Stimulated activated naive B cell treated with anti-CD40 and anti-IgM and Interleukin-4, amounts not matched to agents 10 μg/mL and 1 μg/mL and 100 μg/mL, for 72 hours (primary cell): ENCODE data around the gene QARS1.

Experiments used
- ATAC-seq, 2 donors: fragments of 150-1000 bp; cut with Tn5 transposase; replicated peaks; 2 replicates each; pipeline ENCODE4 v1.10.0; 2021; ENCODE audit warnings: moderate library complexity in 1 of 2
- DNase-seq: peaks from one replicate; pipeline ENCODE4 v3.0.0; 2021
- H3K27ac Mint-ChIP-seq: one replicate; pipeline ENCODE4 v1.8.0; 2022; ENCODE audit warnings: mild to moderate bottlenecking, mixed read lengths
- H3K27me3 Mint-ChIP-seq, 2 donors: one replicate each; pipeline ENCODE4 v1.8.0; 2022; ENCODE audit warnings: mixed read lengths in 2 of 2
- H3K36me3 Mint-ChIP-seq, 2 donors: one replicate each; pipeline ENCODE4 v1.8.0; 2022; ENCODE audit warnings: mixed read lengths in 2 of 2, mild to moderate bottlenecking in 1 of 2
- H3K4me1 Mint-ChIP-seq, 2 donors: one replicate each; pipeline ENCODE4 v1.8.0; 2022; ENCODE audit warnings: mixed read lengths in 2 of 2, mild to moderate bottlenecking in 1 of 2
- H3K4me3 Mint-ChIP-seq, 2 donors: one replicate each; pipeline ENCODE4 v1.8.0; 2022; ENCODE audit warnings: mild to moderate bottlenecking in 2 of 2, mixed read lengths in 2 of 2, moderate library complexity in 1 of 2
- H3K9me3 Mint-ChIP-seq, 2 donors: one replicate each; pipeline ENCODE4 v1.8.0; 2022; ENCODE audit warnings: mixed read lengths in 2 of 2, mild to moderate bottlenecking in 1 of 2

Gene QARS1

GRCh38 chr3:49104427-49105291 is at the start of gene QARS1:
QARS1 (minus strand) TSS chr3:49104757; CDS start chr3:49104733, 24 bp downstream.
- DNase-seq (peak; percentile 85), ATAC-seq (peak; percentile 98 to 99)
- H3K4me1 Mint-ChIP-seq, result peaks cover 20 to 28% of the 10 kb centered on the region in 2 donors
- H3K36me3 Mint-ChIP-seq, result peaks cover 40 to 55% of the 10 kb centered on the region in 2 donors
- H3K27me3 Mint-ChIP-seq, result no peaks in the 10 kb centered on the region
- no peaks in the 10 kb centered on the region for H3K9me3 Mint-ChIP-seq
- peak within 1 kb of the TSS; percentile 93 for H3K27ac Mint-ChIP-seq
- H3K4me3 Mint-ChIP-seq, result peak within 1 kb of the TSS; percentile 92 to 93

GRCh38 chr3:49153349-49153912 is 48.9 kb upstream of the QARS1 start:
- no peaks in the 10 kb centered on the region for H3K27me3 Mint-ChIP-seq
- H3K27ac Mint-ChIP-seq, result no peak overlapping the region
- H3K36me3 Mint-ChIP-seq, result no peaks in the 10 kb centered on the region
- H3K4me1 Mint-ChIP-seq, result peaks cover 3 to 5% of the 10 kb centered on the region in 2 donors
- H3K4me3 Mint-ChIP-seq, result no peak overlapping the region
- H3K9me3 Mint-ChIP-seq, result no peaks in the 10 kb centered on the region
- DNase-seq (no peak), ATAC-seq (no peak)

- Mint-ChIP-seq H3K27me3 (no peaks in the 10 kb centered on the region), H3K4me3 (no peak overlapping the region), H3K4me1 (no peaks in the 10 kb centered on the region), H3K9me3 (no peaks in the 10 kb centered on the region), H3K27ac (no peak overlapping the region), H3K36me3 (no peaks in the 10 kb centered on the region)
- ATAC-seq (no peak), DNase-seq (no peak)
Observed at GRCh38 chr3:49151610-49152009, 47.1 kb upstream of the QARS1 start.

- ATAC-seq (no peak), DNase-seq (no peak)
- no peaks in the 10 kb centered on the region for H3K4me1 Mint-ChIP-seq
- H3K4me3 Mint-ChIP-seq, result no peak overlapping the region
- no peaks in the 10 kb centered on the region for H3K9me3 Mint-ChIP-seq
- no peaks in the 10 kb centered on the region for H3K27me3 Mint-ChIP-seq
- no peaks in the 10 kb centered on the region for H3K36me3 Mint-ChIP-seq
- H3K27ac Mint-ChIP-seq, result no peak overlapping the region
Observed at GRCh38 chr3:49148159-49148558, 43.6 kb upstream of the QARS1 start.

GRCh38 chr3:49140080-49140479 is 35.5 kb upstream of the QARS1 start:
- Mint-ChIP-seq H3K9me3 (peaks cover 5 to 6% of the 10 kb centered on the region in 2 donors), H3K27me3 (peaks cover 28 to 32% of the 10 kb centered on the region in 2 donors), H3K4me1 (no peaks in the 10 kb centered on the region), H3K4me3 (no peak overlapping the region), H3K27ac (no peak overlapping the region), H3K36me3 (peaks cover 0 to 6% of the 10 kb centered on the region in 2 donors)
- ATAC-seq (no peak), DNase-seq (no peak)

- Mint-ChIP-seq H3K27me3 (peaks cover 39 to 48% of the 10 kb centered on the region in 2 donors), H3K9me3 (no peaks in the 10 kb centered on the region), H3K36me3 (no peaks in the 10 kb centered on the region), H3K4me1 (peaks cover 6 to 13% of the 10 kb centered on the region in 2 donors), H3K4me3 (no peak overlapping the region), H3K27ac (no peak overlapping the region)
- DNase-seq, result no peak
- ATAC-seq, result no peak
Observed at GRCh38 chr3:49135499-49135898, 30.9 kb upstream of the QARS1 start.

GRCh38 chr3:49134471-49135265 is 30.1 kb upstream of the QARS1 start:
- H3K36me3 Mint-ChIP-seq, result no peaks in the 10 kb centered on the region
- no peak for DNase-seq
- H3K4me1 Mint-ChIP-seq, result peaks cover 6 to 13% of the 10 kb centered on the region in 2 donors
- peaks cover 31 to 43% of the 10 kb centered on the region in 2 donors for H3K27me3 Mint-ChIP-seq
- H3K27ac Mint-ChIP-seq, result no peak overlapping the region
- no peak for ATAC-seq
- H3K9me3 Mint-ChIP-seq, result no peaks in the 10 kb centered on the region
- no peak overlapping the region for H3K4me3 Mint-ChIP-seq

GRCh38 chr3:49133226-49133951 is 28.8 kb upstream of the QARS1 start:
- no peak for DNase-seq
- H3K4me3 Mint-ChIP-seq, result peak overlapping the region; percentile 58 to 64
- peak; percentile 12 to 31 for ATAC-seq
- H3K27me3 Mint-ChIP-seq, result peaks cover 30 to 47% of the 10 kb centered on the region in 2 donors
- peaks cover 6 to 13% of the 10 kb centered on the region in 2 donors for H3K4me1 Mint-ChIP-seq
- H3K36me3 Mint-ChIP-seq, result no peaks in the 10 kb centered on the region
- H3K9me3 Mint-ChIP-seq, result no peaks in the 10 kb centered on the region
- H3K27ac Mint-ChIP-seq, result peak overlapping the region; percentile 17

- H3K27ac Mint-ChIP-seq, result peak within 1 kb of the TSS; percentile 17
- H3K9me3 Mint-ChIP-seq, result no peaks in the 10 kb centered on the region
- ATAC-seq (peak in 1 of 2 donors; percentile 27), DNase-seq (no peak)
- peaks cover 6 to 13% of the 10 kb centered on the region in 2 donors for H3K4me1 Mint-ChIP-seq
- peak within 1 kb of the TSS; percentile 58 to 64 for H3K4me3 Mint-ChIP-seq
- peaks cover 26 to 44% of the 10 kb centered on the region in 2 donors for H3K27me3 Mint-ChIP-seq
- no peaks in the 10 kb centered on the region for H3K36me3 Mint-ChIP-seq
Observed at GRCh38 chr3:49132437-49133225, 28.1 kb upstream of the QARS1 start, which contains the start of gene LAMB2. LAMB2 (minus strand) TSS chr3:49133050; CDS start chr3:49132867, 183 bp downstream.

GRCh38 chr3:49132073-49132436 is 27.5 kb upstream of the QARS1 start:
- H3K9me3 Mint-ChIP-seq, result no peaks in the 10 kb centered on the region
- H3K4me1 Mint-ChIP-seq, result peaks cover 6 to 13% of the 10 kb centered on the region in 2 donors
- DNase-seq, result no peak
- H3K27ac Mint-ChIP-seq, result no peak overlapping the region
- peaks cover 22 to 41% of the 10 kb centered on the region in 2 donors for H3K27me3 Mint-ChIP-seq
- ATAC-seq, result no peak
- no peak overlapping the region for H3K4me3 Mint-ChIP-seq
- H3K36me3 Mint-ChIP-seq, result no peaks in the 10 kb centered on the region

GRCh38 chr3:49131576-49131975 is 27.0 kb upstream of the QARS1 start:
- Mint-ChIP-seq H3K4me1 (peaks cover 6 to 13% of the 10 kb centered on the region in 2 donors), H3K27ac (no peak overlapping the region), H3K9me3 (no peaks in the 10 kb centered on the region), H3K36me3 (no peaks in the 10 kb centered on the region), H3K27me3 (peaks cover 22 to 41% of the 10 kb centered on the region in 2 donors), H3K4me3 (no peak overlapping the region)
- ATAC-seq (no peak), DNase-seq (no peak)

GRCh38 chr3:49131040-49131439 is 26.5 kb upstream of the QARS1 start:
- Mint-ChIP-seq H3K4me1 (peaks cover 6 to 13% of the 10 kb centered on the region in 2 donors), H3K36me3 (no peaks in the 10 kb centered on the region), H3K27me3 (peaks cover 22 to 41% of the 10 kb centered on the region in 2 donors), H3K27ac (no peak overlapping the region), H3K4me3 (no peak overlapping the region), H3K9me3 (no peaks in the 10 kb centered on the region)
- DNase-seq, result no peak
- no peak for ATAC-seq

- Mint-ChIP-seq H3K4me1 (peaks cover 4 to 11% of the 10 kb centered on the region in 2 donors), H3K9me3 (no peaks in the 10 kb centered on the region)
Observed at GRCh38 chr3:49124991-49125670, 20.6 kb upstream of the QARS1 start.

More at GRCh38 chr3:49124991-49125670, 20.6 kb upstream of the QARS1 start:
- ATAC-seq, result no peak
- no peak overlapping the region for H3K4me3 Mint-ChIP-seq
- H3K27me3 Mint-ChIP-seq, result peaks cover 0 to 4% of the 10 kb centered on the region in 2 donors
- no peak overlapping the region for H3K27ac Mint-ChIP-seq
- no peaks in the 10 kb centered on the region for H3K36me3 Mint-ChIP-seq
- DNase-seq, result no peak
